ENCODE results near the gene PIK3CA.
"Not testable (repeated sequence)": the region's sequence is repeated elsewhere in the genome, so short reads cannot be mapped to it uniquely, and the experiment has no call there.

The PIK3CA gene

DNA sequence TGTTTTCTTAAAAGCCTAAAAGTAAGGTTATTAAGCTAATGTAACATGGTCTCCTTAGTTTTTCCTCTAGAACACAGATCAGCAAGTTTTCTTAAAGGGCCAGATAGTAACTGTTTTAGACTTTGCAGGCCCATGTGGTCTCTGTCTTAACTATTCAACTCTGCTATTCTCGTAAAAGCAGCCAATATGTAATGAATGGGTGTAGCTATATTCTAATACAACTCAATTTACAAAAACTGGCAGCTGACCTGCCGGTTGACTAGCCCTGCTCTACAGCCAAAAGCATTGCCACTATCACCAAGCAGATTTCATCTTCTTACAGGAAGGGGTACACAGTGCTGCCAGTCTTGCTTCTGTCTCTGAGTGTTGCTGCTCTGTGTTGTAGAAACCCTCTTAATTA is 75.4 kb downstream of the PIK3CA start:
- DNase-seq (ENCODE audit: extremely low read depth, low read depth), result no peak
- TF ChIP-seq, protein P1, sequence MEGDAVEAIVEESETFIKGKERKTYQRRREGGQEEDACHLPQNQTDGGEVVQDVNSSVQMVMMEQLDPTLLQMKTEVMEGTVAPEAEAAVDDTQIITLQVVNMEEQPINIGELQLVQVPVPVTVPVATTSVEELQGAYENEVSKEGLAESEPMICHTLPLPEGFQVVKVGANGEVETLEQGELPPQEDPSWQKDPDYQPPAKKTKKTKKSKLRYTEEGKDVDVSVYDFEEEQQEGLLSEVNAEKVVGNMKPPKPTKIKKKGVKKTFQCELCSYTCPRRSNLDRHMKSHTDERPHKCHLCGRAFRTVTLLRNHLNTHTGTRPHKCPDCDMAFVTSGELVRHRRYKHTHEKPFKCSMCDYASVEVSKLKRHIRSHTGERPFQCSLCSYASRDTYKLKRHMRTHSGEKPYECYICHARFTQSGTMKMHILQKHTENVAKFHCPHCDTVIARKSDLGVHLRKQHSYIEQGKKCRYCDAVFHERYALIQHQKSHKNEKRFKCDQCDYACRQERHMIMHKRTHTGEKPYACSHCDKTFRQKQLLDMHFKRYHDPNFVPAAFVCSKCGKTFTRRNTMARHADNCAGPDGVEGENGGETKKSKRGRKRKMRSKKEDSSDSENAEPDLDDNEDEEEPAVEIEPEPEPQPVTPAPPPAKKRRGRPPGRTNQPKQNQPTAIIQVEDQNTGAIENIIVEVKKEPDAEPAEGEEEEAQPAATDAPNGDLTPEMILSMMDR (IDR thresholded peaks at IDR 0.05; ENCODE audit: low read depth, low read length, missing control alignments), result no peak
- no peak overlapping the region for H3K4me3 ChIP-seq (replicated peaks; ENCODE audit: low read depth, low read length)

DNA sequence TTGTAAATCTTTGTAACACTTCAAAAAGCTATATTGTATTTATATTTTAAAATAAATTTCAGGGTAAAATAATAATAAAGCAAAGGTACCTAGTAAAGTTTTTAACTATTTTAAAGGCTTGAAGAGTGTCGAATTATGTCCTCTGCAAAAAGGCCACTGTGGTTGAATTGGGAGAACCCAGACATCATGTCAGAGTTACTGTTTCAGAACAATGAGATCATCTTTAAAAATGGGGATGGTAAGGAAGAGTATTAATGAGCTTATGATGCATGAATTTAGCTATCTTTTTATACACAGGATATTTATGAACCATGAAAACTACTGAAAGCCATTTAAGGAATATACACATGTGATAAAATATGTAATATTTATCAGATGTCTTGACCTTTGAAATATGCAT is 76.4 kb downstream of the PIK3CA start:
- H3K4me3 ChIP-seq (replicated peaks; ENCODE audit: low read depth, low read length), result no peak overlapping the region
- TF ChIP-seq, protein P1 (IDR thresholded peaks at IDR 0.05; ENCODE audit: low read depth, low read length, missing control alignments), result no peak
- no peak for DNase-seq (ENCODE audit: extremely low read depth, low read depth)

DNA sequence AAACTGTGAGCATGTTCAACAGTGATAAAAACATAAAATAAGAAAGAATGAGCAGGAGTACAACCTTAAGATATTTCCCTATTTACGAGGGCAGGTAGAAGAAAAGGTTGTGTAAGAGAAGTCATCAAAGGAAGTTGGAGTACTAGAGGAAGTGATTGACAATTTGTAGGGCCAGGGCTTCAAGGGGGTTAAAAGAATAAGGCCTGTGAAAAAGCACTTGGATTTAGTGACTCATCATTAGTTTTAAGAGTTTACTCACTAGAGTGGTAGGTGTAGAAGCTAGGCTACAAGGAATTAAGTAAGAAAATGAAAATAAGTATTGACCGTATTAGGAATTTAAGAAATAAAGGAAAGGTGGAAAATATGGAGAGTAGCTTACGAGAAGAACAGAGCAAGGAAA is 79.2 kb downstream of the PIK3CA start:
- no peak overlapping the region for H3K4me3 ChIP-seq (replicated peaks; ENCODE audit: low read depth, low read length)
- TF ChIP-seq, protein P1 (IDR thresholded peaks at IDR 0.05; ENCODE audit: low read depth, low read length, missing control alignments), result no peak
- DNase-seq (ENCODE audit: extremely low read depth, low read depth), result no peak

DNA sequence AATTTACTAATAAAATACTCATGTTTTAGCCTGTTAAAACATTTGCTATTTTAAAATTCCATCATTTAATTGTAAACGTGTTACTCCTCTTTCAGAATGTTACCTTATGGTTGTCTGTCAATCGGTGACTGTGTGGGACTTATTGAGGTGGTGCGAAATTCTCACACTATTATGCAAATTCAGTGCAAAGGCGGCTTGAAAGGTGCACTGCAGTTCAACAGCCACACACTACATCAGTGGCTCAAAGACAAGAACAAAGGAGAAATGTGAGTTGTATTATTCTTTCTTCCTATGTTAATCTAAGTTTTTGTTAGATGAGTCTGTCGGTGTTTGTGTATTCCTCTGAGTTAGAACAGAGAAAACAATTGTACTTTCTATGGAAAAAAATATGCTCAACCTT is 81.0 kb downstream of the PIK3CA start:
- H3K4me3 ChIP-seq (replicated peaks; ENCODE audit: low read depth, low read length), result no peak overlapping the region
- TF ChIP-seq, protein P1 (IDR thresholded peaks at IDR 0.05; ENCODE audit: low read depth, low read length, missing control alignments), result no peak
- no peak for DNase-seq (ENCODE audit: extremely low read depth, low read depth)

DNA sequence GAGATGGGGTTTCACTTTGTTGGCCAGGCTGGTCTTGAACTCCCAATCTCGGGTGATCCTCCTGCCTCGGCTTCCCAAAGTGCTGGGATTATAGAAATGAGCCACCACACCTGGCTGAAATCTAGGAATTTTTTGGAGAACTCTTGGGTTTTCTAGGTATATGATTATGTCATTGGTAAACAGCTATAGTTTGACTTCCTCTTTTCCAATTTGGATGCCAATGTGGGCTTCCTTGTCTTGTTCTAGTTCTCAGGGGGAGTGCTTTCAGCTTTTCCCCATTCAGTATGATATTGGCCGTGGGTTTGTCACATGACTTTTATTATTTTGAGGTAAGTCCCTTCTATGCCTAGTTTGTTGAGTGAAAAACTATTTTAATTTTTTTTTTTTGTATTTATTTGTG is 84.9 kb downstream of the PIK3CA start:
- TF ChIP-seq, protein P1 (IDR thresholded peaks at IDR 0.05; ENCODE audit: low read depth, low read length, missing control alignments), result no peak
- DNase-seq (ENCODE audit: extremely low read depth, low read depth), result no peak
- no peak overlapping the region for H3K4me3 ChIP-seq (replicated peaks; ENCODE audit: low read depth, low read length)

DNA sequence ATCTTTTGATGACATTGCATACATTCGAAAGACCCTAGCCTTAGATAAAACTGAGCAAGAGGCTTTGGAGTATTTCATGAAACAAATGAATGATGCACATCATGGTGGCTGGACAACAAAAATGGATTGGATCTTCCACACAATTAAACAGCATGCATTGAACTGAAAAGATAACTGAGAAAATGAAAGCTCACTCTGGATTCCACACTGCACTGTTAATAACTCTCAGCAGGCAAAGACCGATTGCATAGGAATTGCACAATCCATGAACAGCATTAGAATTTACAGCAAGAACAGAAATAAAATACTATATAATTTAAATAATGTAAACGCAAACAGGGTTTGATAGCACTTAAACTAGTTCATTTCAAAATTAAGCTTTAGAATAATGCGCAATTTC is 86.0 kb downstream of the PIK3CA start:
- DNase-seq (ENCODE audit: extremely low read depth, low read depth), result no peak
- H3K4me3 ChIP-seq (replicated peaks; ENCODE audit: low read depth, low read length), result no peak overlapping the region
- TF ChIP-seq, protein P1 (IDR thresholded peaks at IDR 0.05; ENCODE audit: low read depth, low read length, missing control alignments), result no peak

DNA sequence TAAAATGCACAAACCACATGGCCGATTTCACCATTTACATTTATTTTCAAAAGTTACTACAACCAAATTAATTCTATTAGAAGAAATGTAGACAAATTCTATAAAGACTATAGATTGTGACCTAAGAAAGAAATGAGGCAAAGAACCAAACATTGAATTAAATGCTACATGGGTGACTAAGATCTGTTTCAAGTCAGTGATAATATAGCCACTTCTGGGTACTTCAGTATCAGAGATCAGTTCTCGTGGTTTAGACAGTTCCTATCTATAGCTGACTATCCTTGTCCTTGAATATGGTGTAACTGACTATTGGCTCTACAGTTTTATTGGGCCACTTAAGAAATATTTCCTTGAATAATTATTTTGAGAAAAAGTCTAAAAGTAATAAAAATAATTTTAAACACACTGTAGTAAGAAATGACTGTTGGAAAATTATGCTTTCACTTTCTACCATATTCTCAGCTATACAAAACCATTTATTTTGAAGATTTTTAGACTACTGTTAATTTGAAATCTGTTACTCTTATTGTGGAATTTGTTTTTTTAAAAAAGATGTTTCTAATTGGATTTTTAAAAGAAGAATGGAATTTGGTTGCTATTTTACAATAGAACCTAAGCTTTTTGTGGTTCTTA is 88.6 kb downstream of the PIK3CA start:
- no peak overlapping the region for H3K4me3 ChIP-seq (replicated peaks; ENCODE audit: low read depth, low read length)
- TF ChIP-seq, protein P1 (IDR thresholded peaks at IDR 0.05; ENCODE audit: low read depth, low read length, missing control alignments), result no peak
- no peak for DNase-seq (ENCODE audit: extremely low read depth, low read depth)

DNA sequence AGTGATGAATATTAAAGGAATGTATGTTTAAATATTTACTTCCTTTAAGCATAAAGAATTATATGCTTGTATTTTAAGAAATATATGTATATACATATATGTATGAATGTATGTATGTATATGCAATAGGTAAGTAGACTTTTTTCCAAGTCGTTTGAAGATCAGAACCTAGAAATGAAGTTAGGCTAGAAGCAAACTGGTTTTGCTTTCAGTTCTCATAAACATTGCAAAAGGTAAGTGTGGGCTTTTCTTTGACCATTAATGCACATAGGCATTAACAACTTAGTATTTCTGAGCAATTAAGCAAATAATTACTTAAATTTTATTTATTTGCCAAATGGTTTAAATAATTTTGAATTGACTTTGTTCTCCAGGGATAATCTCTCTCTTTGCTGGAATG is 92.1 kb downstream of the PIK3CA start:
- DNase-seq (ENCODE audit: extremely low read depth, low read depth); H3K4me3 ChIP-seq (replicated peaks; ENCODE audit: low read depth, low read length): not testable (repeated sequence)

DNA sequence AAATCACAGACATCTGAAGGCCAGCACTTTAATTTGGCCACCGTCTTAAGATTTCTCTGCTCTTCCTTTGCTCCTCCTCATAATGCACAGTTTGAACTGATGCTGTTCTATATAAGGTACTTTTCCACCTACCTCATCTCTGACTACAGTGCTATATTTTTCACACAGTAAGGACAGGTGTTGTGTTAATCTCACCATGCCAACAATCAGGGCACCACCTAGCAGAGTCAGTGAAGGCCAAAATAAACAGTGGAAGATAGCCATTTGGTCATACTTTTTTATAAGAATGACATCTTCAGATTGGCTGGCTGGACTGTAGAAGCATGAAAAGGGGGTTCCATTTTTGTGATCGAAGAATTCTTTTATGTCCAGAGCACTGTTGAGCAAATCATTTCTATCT is 94.7 kb downstream of the PIK3CA start:
- not testable (repeated sequence) for DNase-seq (ENCODE audit: extremely low read depth, low read depth); H3K4me3 ChIP-seq (replicated peaks; ENCODE audit: low read depth, low read length)

All from HFF-Myc (cell line).